ENCODE measurements around the gene GPX8. TPM values are rescaled to one million over a fixed set of nuclear protein-coding genes. Genes with fewer than 3 reads are reported as not detected.

The GPX8 gene
- total RNA-seq, 4 donors from 2014 or later: 9.2 to 32.7 (median 11.5) TPM

DNA sequence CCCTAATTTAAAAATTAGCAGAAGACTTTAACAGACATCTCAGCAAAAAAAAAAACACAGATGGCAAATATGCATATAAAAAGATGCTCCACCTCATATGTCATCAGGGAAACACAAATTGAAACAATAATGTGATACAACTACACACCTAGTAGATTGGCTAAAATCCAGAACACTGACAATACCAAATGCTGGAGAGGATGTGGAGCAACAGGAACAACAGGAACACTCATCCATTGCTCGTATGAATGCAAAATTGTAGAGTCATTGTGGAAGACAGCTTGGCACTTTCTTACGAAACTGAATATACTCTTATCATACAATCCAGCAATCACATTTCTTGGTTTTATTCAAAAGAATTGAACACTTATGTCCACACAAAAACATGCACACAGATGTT lies 45.0 kb downstream of the GPX8 start:
- no peaks in the 10 kb centered on the region for H3K9me3 ChIP-seq
- ATAC-seq: no peak
- TF ChIP-seq POLR2AphosphoS5 (IDR thresholded peaks at IDR 0.05): no peak
- no peak for TF ChIP-seq EP300 (IDR thresholded peaks at IDR 0.05)
- TF ChIP-seq, protein P1, sequence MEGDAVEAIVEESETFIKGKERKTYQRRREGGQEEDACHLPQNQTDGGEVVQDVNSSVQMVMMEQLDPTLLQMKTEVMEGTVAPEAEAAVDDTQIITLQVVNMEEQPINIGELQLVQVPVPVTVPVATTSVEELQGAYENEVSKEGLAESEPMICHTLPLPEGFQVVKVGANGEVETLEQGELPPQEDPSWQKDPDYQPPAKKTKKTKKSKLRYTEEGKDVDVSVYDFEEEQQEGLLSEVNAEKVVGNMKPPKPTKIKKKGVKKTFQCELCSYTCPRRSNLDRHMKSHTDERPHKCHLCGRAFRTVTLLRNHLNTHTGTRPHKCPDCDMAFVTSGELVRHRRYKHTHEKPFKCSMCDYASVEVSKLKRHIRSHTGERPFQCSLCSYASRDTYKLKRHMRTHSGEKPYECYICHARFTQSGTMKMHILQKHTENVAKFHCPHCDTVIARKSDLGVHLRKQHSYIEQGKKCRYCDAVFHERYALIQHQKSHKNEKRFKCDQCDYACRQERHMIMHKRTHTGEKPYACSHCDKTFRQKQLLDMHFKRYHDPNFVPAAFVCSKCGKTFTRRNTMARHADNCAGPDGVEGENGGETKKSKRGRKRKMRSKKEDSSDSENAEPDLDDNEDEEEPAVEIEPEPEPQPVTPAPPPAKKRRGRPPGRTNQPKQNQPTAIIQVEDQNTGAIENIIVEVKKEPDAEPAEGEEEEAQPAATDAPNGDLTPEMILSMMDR (IDR thresholded peaks at IDR 0.05): no peak
- TF ChIP-seq POLR2A (IDR thresholded peaks at IDR 0.05): no peak
- no peak overlapping the region for H3K27ac ChIP-seq
- peaks cover 40% of the 10 kb centered on the region for H3K27me3 ChIP-seq
- 50 to 84% methylated on average over 2 of the region's 2 CpGs for WGBS, 2 donors (ENCODE audit: low coverage in 1 of 2)
- no peaks in the 10 kb centered on the region for H3K4me1 ChIP-seq
- H3K4me3 ChIP-seq: no peak overlapping the region
- H3K36me3 ChIP-seq: no peaks in the 10 kb centered on the region

DNA sequence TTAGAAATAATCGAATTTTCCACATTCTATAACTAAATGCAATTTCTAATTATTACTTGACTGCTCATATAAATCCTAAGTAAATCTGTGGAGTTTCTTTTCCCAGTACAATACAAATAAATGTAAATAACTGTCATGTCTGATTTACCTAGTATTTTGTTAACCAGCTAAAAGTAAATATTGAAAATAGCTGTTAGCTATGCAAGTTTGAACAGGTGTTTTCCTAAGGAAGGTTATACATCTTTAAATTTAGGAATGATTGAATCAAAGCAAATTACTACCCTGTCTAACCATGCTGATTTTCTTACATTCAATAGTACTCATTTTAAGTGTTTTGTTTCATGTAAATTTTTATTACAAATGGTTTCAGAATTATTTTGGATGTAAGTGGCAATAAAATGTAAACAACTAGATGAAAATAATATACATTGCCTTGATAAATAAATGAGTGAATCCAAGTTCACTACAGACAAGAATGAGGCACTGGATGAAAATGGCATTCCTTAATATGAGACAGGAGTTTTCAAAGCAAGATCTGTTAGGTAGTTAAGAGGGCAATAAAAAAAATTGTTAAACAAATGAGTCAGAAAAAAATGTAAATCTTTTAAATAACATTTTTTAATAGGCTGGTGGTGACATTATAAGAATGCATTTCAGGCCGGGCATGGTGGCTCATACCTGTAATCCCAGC lies 51.4 kb downstream of the GPX8 start:
- no peak overlapping the region for H3K27ac ChIP-seq
- TF ChIP-seq POLR2A (IDR thresholded peaks at IDR 0.05) (no peak), EP300 (IDR thresholded peaks at IDR 0.05) (no peak), POLR2AphosphoS5 (IDR thresholded peaks at IDR 0.05) (no peak)
- TF ChIP-seq, protein P1 (IDR thresholded peaks at IDR 0.05): no peak
- H3K9me3 ChIP-seq: no peaks in the 10 kb centered on the region
- no peaks in the 10 kb centered on the region for H3K36me3 ChIP-seq
- no peaks in the 10 kb centered on the region for H3K4me1 ChIP-seq
- peaks cover 9% of the 10 kb centered on the region for H3K27me3 ChIP-seq
- no peak for ATAC-seq
- WGBS, 2 donors (ENCODE audit: low coverage in 1 of 2): 76 to 80% methylated on average over 2 of the region's 2 CpGs
- no peak overlapping the region for H3K4me3 ChIP-seq

Small RNAs within 50 kb of the gene (small RNA-seq; reads per million reads assigned to genes)
- 0 to 0.38 (median 0.04) reads per million in 4 donors for gene MIR449A
- gene MIR449B: 0 reads per million in 4 donors
- 0 to 0.27 (median 0) reads per million in 4 donors for gene MIR449C

Other genes starting within 250 kb of the GPX8 start
- under 1 TPM in 1 of 4 donors, not detected in 3; 0.13 TPM for gene ESM1, start 174.6 kb upstream of the GPX8 start, total RNA-seq
- gene GZMK, start 135.9 kb upstream of the GPX8 start, total RNA-seq: 1 to 10 TPM in 2 of 4 donors, under 1 TPM in 1, not detected in 1; 0.19 to 2.6 (median 1.8) TPM
- 1 to 10 TPM in 1 of 4 donors, not detected in 3; 3.5 TPM for gene GZMA, start 57.5 kb upstream of the GPX8 start, total RNA-seq
- gene CDC20B, start 13.0 kb downstream of the GPX8 start, total RNA-seq: not detected
- gene MCIDAS, start 67.1 kb downstream of the GPX8 start, total RNA-seq: not detected
- gene CCNO, start 73.4 kb downstream of the GPX8 start, total RNA-seq: not detected
- gene DHX29, start 147.5 kb downstream of the GPX8 start, total RNA-seq: 10 to 100 TPM; 31.8 to 43.3 (median 35.9) TPM
- 10 to 100 TPM; 55.7 to 93.2 (median 61.5) TPM for gene MTREX, start 147.8 kb downstream of the GPX8 start, total RNA-seq

Data from gastroesophageal sphincter (tissue), 4 donors.